SK-N-SH (cell line): Measurements from ENCODE around the gene GTPBP3. TPM values are rescaled to one million over a fixed set of nuclear protein-coding genes. Genes with fewer than 3 reads are reported as not detected.
A peak's percentile ranks its signal among the peaks of the same experiment; 100 is the strongest.
"Not testable (repeated sequence)": the region's sequence is repeated elsewhere in the genome, so short reads cannot be mapped to it uniquely, and the experiment has no call there.

Experiments used
- CTCF ChIA-PET: fragments of 300-600, 350-600 bp; formaldehyde crosslinking; extraction: SDS; loops from one replicate; lab custom pipeline; 2021; lab: Yijun Ruan, JAX
- POLR2A ChIA-PET: fragments of 350-600 bp; sonication (Branson Sonifier 250); formaldehyde crosslinking; extraction: SDS; loops from one replicate; lab custom pipeline; 2020; ENCODE audit warnings: antibody characterized with exemption, inconsistent platforms; lab: Yijun Ruan, JAX
- DNase-seq: peaks from one replicate; pipeline ENCODE4 v3.0.0; 2012
- H2AFZ ChIP-seq: fragments of 200-600 bp; sonication (generic); 2 replicates; pipeline ENCODE4 v1.8.1; 2016; ENCODE audit warnings: antibody characterized with exemption, mild to moderate bottlenecking, low read depth
- H3F3A ChIP-seq: fragments of 200-600 bp; sonication (generic); replicated peaks from 2 replicates; pipeline ENCODE3; 2016; ENCODE audit warnings: antibody characterized with exemption, mild to moderate bottlenecking; ENCODE audit not compliant: insufficient read depth
- H3K27ac ChIP-seq, 2 experiments: fragments of 200-500 bp in 1 of 2; fragments of 200-600 bp in 1 of 2; sonication (Bioruptor generic) in 1 of 2; sonication (generic), shearing (Covaris generic) in 1 of 2; 2 replicates each; pipeline versions ENCODE4 v1.5.1 to v1.6.1; 2014 to 2016; ENCODE audit warnings: low read depth in 2 of 2, inconsistent platforms in 1 of 2, low read length in 1 of 2, mild to moderate bottlenecking in 1 of 2, mixed read lengths in 1 of 2
- H3K27me3 ChIP-seq: fragments of 200-600 bp; sonication (generic), shearing (Covaris generic); 2 replicates; pipeline ENCODE4 v1.6.1; 2016; ENCODE audit warnings: mixed run types; ENCODE audit not compliant: insufficient read depth
- H3K36me3 ChIP-seq, 2 experiments: fragments of 200-500 bp in 1 of 2; fragments of 200-600 bp in 1 of 2; sonication (Bioruptor generic) in 1 of 2; sonication (generic) in 1 of 2; replicated peaks in 1 of 2; 2 replicates each; pipeline versions ENCODE3 to v1.5.1; 2014 to 2016; ENCODE audit warnings: low read length in 1 of 2, mild to moderate bottlenecking in 1 of 2; ENCODE audit not compliant: insufficient read depth in 2 of 2, control insufficient read depth in 1 of 2
- H3K4me1 ChIP-seq, 2 experiments: fragments of 200-500 bp in 1 of 2; fragments of 200-600 bp in 1 of 2; sonication (Bioruptor generic) in 1 of 2; sonication (generic), shearing (Covaris generic) in 1 of 2; 2 replicates each; pipeline versions ENCODE4 v1.5.1 to v1.6.1; 2014 to 2016; ENCODE audit warnings: low read depth in 1 of 2, low read length in 1 of 2, mixed run types in 1 of 2; ENCODE audit not compliant: insufficient read depth in 2 of 2, control insufficient read depth in 1 of 2
- H3K4me2 ChIP-seq: fragments of 200-600 bp; sonication (generic), shearing (Covaris generic); 2 replicates; pipeline ENCODE4 v1.6.1; 2017; ENCODE audit warnings: mixed run types
- H3K4me3 ChIP-seq, 2 experiments: fragments of 200-500 bp in 1 of 2; fragments of 200-600 bp in 1 of 2; sonication (Bioruptor generic) in 1 of 2; sonication (generic), shearing (Covaris generic) in 1 of 2; 2 replicates each; pipeline versions ENCODE4 v1.5.1 to v1.8.1; 2014 to 2016; ENCODE audit warnings: low read depth in 2 of 2, inconsistent platforms in 1 of 2, low read length in 1 of 2, mild to moderate bottlenecking in 1 of 2, mixed read lengths in 1 of 2, moderate library complexity in 1 of 2
- H3K79me2 ChIP-seq: fragments of 200-600 bp; sonication (generic); 2 replicates; pipeline ENCODE4 v1.8.1; 2017; ENCODE audit warnings: mild to moderate bottlenecking; ENCODE audit not compliant: insufficient read depth
- H3K9ac ChIP-seq: fragments of 200-600 bp; sonication (generic); 2 replicates; pipeline ENCODE4 v1.6.1; 2017; ENCODE audit warnings: mixed run types
- H3K9me2 ChIP-seq: fragments of 200-600 bp; sonication (generic); 2 replicates; pipeline ENCODE4 v1.6.1; 2017; ENCODE audit warnings: mixed run types
- H3K9me3 ChIP-seq: fragments of 200-600 bp; sonication (generic); 2 replicates; pipeline ENCODE4 v1.6.1; 2017; ENCODE audit warnings: mixed run types, mild to moderate bottlenecking, moderate library complexity
- H4K20me1 ChIP-seq: fragments of 200-600 bp; sonication (generic); 2 replicates; pipeline ENCODE4 v1.6.1; 2017; ENCODE audit warnings: mild to moderate bottlenecking, mixed run types; ENCODE audit not compliant: insufficient read depth
- CTCF ChIP-seq: fragments of 200-600 bp; sonication (generic); IDR thresholded peaks from 2 replicates; pipeline ENCODE4 v1.6.1; 2017; ENCODE audit warnings: antibody characterized with exemption, mild to moderate bottlenecking, moderate library complexity
- ELF1 ChIP-seq: IDR thresholded peaks from 2 replicates; pipeline ENCODE4 v1.4.0; 2012
- IRF3 ChIP-seq: fragments of 150-350 bp; IDR thresholded peaks from 2 replicates; pipeline ENCODE4 v1.6.1; 2016; ENCODE audit warnings: mild to moderate bottlenecking, low read depth, low read length
- NFIC ChIP-seq: IDR thresholded peaks from 2 replicates; pipeline ENCODE4 v1.4.0; 2012; ENCODE audit warnings: borderline replicate concordance
- RAD21 ChIP-seq: IDR thresholded peaks from 2 replicates; pipeline ENCODE4 v1.6.1; 2012; ENCODE audit warnings: mild to moderate bottlenecking, low read length
- SIN3A ChIP-seq: IDR thresholded peaks from 2 replicates; pipeline ENCODE4 v1.6.1; 2012; ENCODE audit warnings: low read depth, mild to moderate bottlenecking, low read length, moderate library complexity, borderline replicate concordance
- TAF1 ChIP-seq: IDR thresholded peaks from 2 replicates; pipeline ENCODE4 v1.6.1; 2012; ENCODE audit warnings: low read depth, mild to moderate bottlenecking, low read length, moderate library complexity, borderline replicate concordance
- TCF12 ChIP-seq: IDR thresholded peaks from 2 replicates; pipeline ENCODE4 v1.4.0; 2012
- YY1 ChIP-seq: IDR thresholded peaks from 2 replicates; pipeline ENCODE4 v1.4.0; 2012; ENCODE audit warnings: low read depth, mild to moderate bottlenecking
- WGBS: methylation state at CpG from one replicate; pipeline ENCODE4 v1.1.6; 2017; ENCODE audit warnings: low lambda C conversion rate; 5-methylcytosine and 5-hydroxymethylcytosine counted together
- polyA plus RNA-seq, 3 experiments: library from polyadenylated mRNA; depleted of rRNA; stranded (reverse); fragments of >200 nt; gene quantifications; 2 replicates each; pipeline ENCODE4 v1.2.3, GENCODE V29; 2012

GTPBP3 gene
- polyA plus RNA-seq, 1 of the 3 experiments (the other 2 are of a cell fraction) = 21.6 TPM

GRCh38 chr19:17294051-17294891, 43.1 kb upstream of the GTPBP3 start:
- DNase-seq = peak; percentile 90
- Histone ChIP-seq H3K9me3 (no peaks in the 10 kb centered on the region), H3K9ac (no peak overlapping the region), H3K27ac (no peak overlapping the region), H3K4me3 (no peak overlapping the region), H3K79me2 (peaks cover 6% of the 10 kb centered on the region; the same call in 1 of the 2 replicates), H3K36me3 (peaks cover 0 to 3% of the 10 kb centered on the region in 2 experiments), H3K9me2 (no peaks in the 10 kb centered on the region), H3F3A (peaks cover 23% of the 10 kb centered on the region), H4K20me1 (no peaks in the 10 kb centered on the region), H2AFZ (no peak overlapping the region), H3K4me1 (peaks cover 0 to 8% of the 10 kb centered on the region in 2 experiments; a peak in 1 of 4 replicates), H3K4me2 (no peak overlapping the region), H3K27me3 (no peaks in the 10 kb centered on the region)
- ChIA-PET POLR2A (no interaction called here), CTCF (interaction anchor here (1.3 to 6.0 kb wide), 5 partner anchors 9 to 91 kb away, joined by 3 to 35 read pairs (median 17); partner anchors contain the start of genes ABHD8, ANKLE1, DDA1 and MRPL34)
- 86% methylated on average over 25 of the region's 48 CpGs for WGBS
- TF ChIP-seq IRF3 (no peak), YY1 (no peak), NFIC (no peak)

DNA sequence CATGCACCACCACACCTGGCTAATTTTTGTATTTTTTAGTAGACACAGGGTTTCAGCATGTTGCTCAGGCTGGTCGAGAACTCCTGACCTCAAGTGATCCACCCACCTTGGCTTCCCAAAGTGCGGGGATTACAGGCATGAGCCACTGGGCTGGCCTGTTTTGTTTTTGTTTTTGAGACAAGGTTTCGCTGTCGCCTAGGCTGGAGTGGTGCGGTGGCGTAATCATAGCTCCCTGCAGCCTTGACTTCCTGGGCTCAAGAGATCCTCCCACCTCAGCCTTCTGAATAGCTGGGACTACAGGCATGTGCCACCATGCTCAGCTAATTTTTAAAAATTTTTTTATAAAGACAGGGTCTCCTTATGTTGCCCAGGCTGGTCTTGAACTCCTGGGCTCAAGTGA, 41.8 kb upstream of the GTPBP3 start:
- H4K20me1 ChIP-seq, H3K79me2 ChIP-seq, H3K4me2 ChIP-seq, H3K9me2 ChIP-seq, DNase-seq, POLR2A ChIA-PET, H3K27me3 ChIP-seq, H3K4me1 ChIP-seq, H3K36me3 ChIP-seq, H3K4me3 ChIP-seq, H3K9ac ChIP-seq, H3K9me3 ChIP-seq, H2AFZ ChIP-seq, H3K27ac ChIP-seq: not testable (repeated sequence)
- 93% methylated on average over 5 of the region's 6 CpGs for WGBS
- CTCF ChIA-PET = interaction anchor here (0.9 to 6.0 kb wide), 4 partner anchors 13 to 524 kb away, joined by 3 to 35 read pairs (median 4); partner anchors contain the start of genes ANKLE1 and DDA1
- H3F3A ChIP-seq = peaks cover 17% of the 10 kb centered on the region

- POLR2A ChIA-PET = no interaction called here
- WGBS = 50% methylated on average over 4 of the region's 4 CpGs
These were observed 41.1 kb upstream of the GTPBP3 start for GRCh38 chr19:17296273-17296672.

More at GRCh38 chr19:17296273-17296672, 41.1 kb upstream of the GTPBP3 start:
- DNase-seq = peak; percentile 39
- no peak overlapping the region for H3K27ac ChIP-seq
- peaks cover 0 to 5% of the 10 kb centered on the region in 2 experiments; a peak in 1 of 4 replicates for H3K4me1 ChIP-seq
- no peaks in the 10 kb centered on the region for H3K27me3 ChIP-seq
- H3K9me3 ChIP-seq = no peaks in the 10 kb centered on the region
- no peak overlapping the region for H3K9ac ChIP-seq
- CTCF ChIA-PET = interaction anchor here (0.9 to 1.2 kb wide), 2 partner anchors 10 to 36 kb away, joined by 3 to 4 read pairs; partner anchors contain the start of gene MRPL34
- H3F3A ChIP-seq = peaks cover 17% of the 10 kb centered on the region
- H2AFZ ChIP-seq = no peak overlapping the region
- H3K9me2 ChIP-seq = no peaks in the 10 kb centered on the region
- peaks cover 6% of the 10 kb centered on the region; the same call in 1 of the 2 replicates for H3K79me2 ChIP-seq
- H3K36me3 ChIP-seq = peaks cover 0 to 3% of the 10 kb centered on the region in 2 experiments
- H3K4me2 ChIP-seq = no peak overlapping the region
- H3K4me3 ChIP-seq = no peak overlapping the region
- no peaks in the 10 kb centered on the region for H4K20me1 ChIP-seq
- TF ChIP-seq CTCF (peak; percentile 26; the same call in 1 of the 2 replicates), ELF1 (no peak), RAD21 (0 out of 2 replicates have a peak, but pooled peaks have one; percentile 15), YY1 (no peak), SIN3A (no peak), TAF1 (no peak), TCF12 (no peak)
